GM19463 (cell line): ENCODE measurements around the gene UHMK1.
"Not testable (repeated sequence)": the region's sequence is repeated elsewhere in the genome, so short reads cannot be mapped to it uniquely, and the experiment has no call there.

ENCODE experiments used
- ATAC-seq: cut with Tn5 transposase; IDR thresholded peaks from one replicate; pipeline ENCODE4 v1.9.1; 2021; ENCODE audit warnings: mild to moderate bottlenecking, moderate library complexity; ENCODE audit not compliant: unreplicated experiment

Gene UHMK1, protein sequence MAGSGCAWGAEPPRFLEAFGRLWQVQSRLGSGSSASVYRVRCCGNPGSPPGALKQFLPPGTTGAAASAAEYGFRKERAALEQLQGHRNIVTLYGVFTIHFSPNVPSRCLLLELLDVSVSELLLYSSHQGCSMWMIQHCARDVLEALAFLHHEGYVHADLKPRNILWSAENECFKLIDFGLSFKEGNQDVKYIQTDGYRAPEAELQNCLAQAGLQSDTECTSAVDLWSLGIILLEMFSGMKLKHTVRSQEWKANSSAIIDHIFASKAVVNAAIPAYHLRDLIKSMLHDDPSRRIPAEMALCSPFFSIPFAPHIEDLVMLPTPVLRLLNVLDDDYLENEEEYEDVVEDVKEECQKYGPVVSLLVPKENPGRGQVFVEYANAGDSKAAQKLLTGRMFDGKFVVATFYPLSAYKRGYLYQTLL

DNA sequence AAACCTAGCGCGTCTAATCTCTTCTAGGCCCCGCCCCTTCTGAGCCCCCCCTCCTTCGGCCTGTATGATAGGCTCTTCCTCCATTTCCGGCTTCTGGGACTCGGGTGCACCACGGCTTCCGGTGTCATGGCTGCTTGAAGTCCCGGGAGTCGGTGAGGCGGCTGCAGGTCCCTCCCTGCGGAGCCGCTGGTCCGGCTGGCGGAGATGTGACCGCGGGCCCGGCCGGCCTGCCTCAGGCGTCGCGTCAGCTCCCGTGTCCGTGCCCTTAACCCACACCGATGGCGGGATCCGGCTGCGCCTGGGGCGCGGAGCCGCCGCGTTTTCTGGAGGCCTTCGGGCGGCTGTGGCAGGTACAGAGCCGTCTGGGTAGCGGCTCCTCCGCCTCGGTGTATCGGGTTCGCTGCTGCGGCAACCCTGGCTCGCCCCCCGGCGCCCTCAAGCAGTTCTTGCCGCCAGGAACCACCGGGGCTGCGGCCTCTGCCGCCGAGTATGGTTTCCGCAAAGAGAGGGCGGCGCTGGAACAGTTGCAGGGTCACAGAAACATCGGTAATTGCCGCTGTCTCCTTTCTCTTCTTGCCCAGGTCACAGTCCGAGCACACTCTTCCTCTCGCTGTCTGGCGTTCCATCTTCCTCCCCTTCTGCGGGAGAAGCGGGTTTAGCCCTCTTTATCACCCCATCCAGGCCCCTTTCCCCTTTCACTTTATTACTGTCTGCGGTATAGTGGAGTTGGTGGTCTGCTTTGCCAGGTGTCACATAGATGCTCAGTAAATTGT, at the start of gene UHMK1:
TSS of gene UHMK1 (plus strand) at position 96 of the 773 bp plus-strand sequence. CDS start at position 279, 183 bp downstream.
- peak; percentile 96 for ATAC-seq

DNA sequence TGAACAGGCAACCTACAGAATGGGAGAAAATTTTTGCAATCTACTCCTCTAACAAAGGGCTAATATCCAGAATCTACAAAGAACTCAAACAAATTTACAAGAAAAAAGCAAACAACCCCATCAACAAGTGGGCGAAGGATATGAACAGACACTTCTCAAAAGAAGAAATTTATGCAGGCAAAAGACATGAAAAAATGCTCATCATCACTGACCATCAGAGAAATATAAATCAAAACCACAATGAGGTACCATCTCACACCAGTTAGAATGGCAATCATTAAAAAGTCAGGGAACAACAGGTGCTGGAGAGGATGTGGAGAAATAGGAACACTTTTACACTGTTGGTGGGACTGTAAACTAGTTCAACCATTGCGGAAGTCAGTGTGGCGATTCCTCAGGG, 43.3 kb upstream of the UHMK1 start:
- not testable (repeated sequence) for ATAC-seq

DNA sequence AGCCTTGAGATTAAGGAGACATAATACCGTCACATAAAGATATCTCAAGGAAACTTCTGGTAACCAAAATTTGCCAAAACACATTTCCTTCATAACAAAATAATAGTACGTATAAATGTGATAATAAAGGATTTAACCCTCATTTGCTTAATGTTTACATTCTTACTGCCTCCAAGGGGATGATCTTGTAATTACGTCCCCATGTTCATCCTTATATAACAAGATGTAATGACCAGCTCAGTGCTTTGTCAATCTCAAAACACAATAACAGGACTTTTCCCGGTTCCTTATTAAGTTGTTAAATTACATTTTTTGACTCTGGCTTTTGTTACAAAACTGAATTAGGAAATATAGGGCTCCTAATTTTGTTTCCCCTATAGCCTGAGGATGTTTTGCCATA, 41.3 kb upstream of the UHMK1 start:
- ATAC-seq: no peak

DNA sequence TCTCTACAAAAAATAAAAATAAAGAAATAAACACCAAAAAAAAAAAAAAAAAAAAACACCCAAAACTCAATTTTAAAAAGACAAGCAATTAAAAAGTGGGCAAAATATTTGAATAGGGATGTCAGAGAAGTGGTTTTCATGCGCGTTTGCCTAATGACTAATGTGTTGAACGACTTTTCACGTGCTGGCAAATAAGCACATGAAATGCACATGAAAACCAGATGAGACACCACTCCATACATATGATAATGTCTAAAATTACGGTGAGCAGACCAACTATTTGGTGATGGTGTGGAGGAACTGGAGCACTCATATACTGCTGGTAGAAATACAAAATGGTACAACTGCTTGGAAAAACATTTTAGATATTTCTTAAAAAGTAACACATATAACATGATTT, 39.4 kb upstream of the UHMK1 start:
- ATAC-seq: no peak

DNA sequence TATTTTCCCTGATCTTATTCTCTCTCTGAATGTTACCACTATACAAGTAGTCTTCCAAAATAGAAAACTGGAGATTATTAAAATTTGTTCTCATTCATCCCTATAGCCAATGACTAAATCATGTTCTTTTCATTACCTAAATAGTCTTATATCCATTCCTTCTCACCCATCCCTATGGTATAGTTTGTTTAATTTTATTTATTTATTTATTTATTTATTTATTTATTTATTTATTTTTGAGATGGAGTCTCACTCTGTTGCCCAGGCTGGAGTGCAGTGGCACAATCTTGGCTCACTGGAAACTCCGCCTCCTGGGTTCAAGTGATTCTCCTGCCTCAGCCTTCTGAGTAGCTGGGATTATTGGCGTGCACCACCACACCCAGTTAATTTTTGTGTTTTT, 35.2 kb upstream of the UHMK1 start:
- not testable (repeated sequence) for ATAC-seq

DNA sequence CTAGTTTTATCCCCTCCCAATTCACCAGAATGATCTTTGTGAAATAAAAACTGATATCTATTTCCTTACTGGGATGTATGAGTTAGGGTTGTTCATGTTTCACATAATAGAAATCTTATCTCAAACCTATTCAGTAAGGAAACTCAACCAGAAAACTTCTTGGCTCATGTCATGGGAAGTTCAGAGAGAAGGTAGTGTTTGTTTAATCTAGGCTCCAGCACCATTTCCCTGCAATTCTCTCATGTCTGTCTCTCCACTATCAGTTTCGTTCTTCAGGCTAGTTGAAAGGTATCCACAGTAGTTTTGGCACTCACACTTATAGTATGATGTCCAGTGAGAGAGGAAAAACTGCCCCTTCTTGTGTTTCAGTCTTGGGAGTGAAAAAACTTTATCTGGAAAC, 34.6 kb upstream of the UHMK1 start:
- no peak for ATAC-seq

DNA sequence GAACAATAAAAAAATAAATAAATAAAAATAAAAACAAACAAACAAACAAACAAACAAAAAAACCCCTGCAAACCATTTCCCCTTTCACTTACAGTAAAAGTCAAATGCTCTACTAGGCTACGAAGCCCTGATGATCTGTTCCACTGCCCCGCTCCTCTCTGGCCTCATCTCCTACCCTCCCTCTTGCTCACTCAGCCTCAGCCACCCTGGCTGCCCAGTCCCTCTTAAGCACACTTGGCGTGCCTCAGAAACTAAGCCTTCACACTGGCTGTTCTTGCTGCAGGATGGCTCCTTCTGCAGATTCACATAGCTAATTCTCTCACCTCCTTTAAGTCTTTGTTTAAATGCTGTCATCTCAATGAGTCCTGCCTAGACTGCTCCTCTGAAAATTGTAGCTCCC, 30.8 kb upstream of the UHMK1 start:
- ATAC-seq: no peak

DNA sequence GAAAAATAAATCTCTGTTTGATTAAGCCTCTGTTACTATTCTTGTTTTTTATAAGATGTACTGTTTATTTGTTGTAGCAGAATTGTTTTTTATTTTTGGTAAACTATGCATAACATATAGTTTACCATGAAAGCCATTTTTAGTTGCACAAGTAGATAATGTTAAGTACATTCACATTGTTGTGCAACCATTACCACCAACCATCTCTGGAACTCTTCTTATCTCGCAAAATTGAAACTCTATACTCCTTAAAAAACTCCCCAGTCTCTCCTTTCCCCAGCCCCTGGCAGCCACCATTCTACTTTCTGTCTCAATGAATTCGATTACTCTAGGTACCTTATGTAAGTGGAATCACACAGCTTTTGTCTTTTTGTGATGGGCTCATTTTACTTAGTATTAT, 27.4 kb upstream of the UHMK1 start:
- ATAC-seq: no peak

DNA sequence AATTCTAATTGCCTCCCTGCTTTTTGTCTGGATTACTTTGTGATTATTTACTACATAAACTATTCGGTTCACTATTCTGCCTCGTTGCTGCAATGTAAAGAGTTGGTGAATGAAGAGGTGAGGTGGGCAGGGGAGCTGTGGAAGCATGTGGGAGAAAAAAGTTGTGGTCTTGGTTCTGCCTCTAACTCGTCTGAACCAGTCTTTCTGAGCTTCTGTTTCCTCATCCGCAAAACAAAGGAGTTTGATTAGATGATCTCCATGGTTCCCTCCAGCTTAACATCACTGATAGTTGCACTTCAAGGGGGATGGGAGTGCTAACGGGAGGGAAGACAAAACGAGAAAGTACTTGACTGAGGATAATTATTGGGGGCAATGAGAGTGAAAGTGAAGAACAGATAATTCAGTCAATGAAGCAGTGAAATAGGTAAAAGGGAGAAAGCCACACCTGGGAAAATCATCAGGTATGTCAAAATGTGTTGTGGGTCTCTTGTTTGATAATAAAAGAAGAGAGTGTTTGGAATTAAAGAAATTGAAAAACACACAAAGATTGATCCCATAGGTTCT, 26.2 kb upstream of the UHMK1 start:
- ATAC-seq: no peak

DNA sequence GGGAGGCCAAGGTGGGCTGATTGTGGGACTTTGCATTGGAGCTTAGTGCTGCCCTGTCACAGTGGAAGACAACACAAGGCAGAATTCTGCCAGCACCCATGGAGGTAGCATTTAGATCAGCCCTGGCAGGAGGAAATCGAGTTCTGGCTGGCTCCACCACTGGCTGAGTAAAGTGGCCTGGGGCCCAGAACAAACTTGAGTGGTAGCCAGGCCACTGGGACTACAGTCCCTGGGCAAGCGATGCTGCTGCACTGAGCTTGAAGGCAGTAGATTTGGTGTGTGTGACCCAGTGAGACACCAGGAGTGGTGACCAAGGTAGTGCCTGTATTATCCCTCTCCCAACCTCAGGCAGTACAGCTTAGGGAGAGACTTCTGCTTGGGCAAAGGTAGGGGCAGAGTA, 22.5 kb upstream of the UHMK1 start:
- no peak for ATAC-seq

DNA sequence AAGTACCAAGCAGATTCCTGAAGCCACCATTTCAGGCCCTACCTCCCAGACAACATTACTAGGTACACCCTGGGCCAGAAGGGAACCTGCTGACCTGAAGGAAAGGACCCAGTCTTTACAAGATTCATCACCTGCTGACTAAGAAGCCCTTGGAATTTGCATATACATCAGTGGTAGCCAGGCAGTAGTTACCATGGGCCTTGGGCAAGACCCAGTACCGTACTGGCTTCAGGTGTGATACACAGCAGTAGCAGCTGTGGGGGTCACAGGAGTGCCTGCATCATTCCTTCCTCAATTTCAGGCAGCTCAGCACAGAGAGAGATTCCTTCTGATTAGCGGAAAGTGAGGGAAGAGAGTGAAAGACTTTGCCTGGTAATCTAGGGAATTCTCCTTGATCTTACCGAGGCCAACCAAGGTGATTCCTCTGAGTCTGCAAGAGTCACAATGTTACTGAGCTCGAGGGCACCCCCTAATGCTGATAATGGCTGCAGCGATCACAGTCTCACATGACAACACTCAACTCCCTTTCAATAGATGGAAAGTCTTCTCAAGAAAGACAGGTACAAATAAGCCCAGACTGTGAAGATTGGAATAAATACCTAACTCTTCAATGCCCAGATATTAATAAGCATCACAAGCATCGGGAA, 22.0 kb upstream of the UHMK1 start:
- no peak for ATAC-seq

DNA sequence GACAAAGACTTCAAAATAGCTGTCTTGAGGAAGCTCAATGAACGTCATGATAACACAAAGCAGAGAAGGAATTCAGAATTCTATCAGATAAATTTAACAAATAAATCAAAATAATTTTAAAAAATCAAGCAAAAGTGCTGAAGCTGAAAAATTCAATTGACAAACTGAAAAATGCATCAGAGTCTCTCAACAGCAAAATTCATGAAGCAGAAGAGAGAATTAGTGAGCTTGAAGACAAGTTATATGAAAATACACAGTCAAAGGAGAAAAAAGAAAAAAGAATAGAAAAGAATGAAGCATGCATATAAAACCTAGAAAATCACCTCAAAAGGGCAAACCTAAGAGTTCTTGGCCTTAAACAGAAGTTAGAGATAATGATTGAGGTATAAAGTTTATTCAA, 21.0 kb upstream of the UHMK1 start:
- ATAC-seq: no peak

DNA sequence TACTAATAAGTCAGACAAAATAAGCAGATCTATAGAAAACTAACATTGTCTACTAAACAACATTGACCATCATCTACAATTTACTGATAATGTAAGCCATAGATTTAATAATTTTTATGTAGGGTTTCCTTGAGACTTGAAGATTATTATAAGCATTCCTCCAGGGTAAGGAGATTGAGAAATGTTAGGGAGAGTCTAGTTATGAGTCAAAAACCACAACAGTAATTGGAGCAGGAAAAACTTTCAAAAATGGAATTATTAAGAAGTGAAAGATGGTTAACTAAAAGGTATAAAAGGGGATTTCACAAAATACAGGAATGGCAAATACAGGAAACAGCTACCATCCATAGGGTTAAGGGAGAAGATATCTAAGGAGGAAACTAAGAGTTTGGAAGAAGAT, 12.4 kb upstream of the UHMK1 start:
- no peak for ATAC-seq

DNA sequence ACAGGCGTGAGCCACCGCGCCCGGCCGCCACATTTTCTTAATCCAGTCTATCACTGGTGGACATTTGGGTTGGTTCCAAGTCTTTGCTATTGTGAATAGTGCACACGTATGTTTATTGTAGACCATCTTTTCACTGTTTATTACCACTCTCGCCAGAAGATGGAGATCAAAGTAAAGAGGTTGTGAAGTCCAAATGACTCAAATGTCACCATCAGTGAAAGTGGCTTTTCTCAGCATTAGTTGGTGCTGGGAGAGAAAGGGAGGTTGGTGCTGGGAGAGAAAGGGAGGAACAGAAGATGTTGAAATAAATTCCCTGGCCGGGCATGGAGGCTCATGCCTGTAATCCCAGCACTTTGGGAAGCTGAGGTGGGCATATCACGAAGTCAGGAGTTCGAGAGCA, 10.4 kb upstream of the UHMK1 start:
- ATAC-seq: no peak

DNA sequence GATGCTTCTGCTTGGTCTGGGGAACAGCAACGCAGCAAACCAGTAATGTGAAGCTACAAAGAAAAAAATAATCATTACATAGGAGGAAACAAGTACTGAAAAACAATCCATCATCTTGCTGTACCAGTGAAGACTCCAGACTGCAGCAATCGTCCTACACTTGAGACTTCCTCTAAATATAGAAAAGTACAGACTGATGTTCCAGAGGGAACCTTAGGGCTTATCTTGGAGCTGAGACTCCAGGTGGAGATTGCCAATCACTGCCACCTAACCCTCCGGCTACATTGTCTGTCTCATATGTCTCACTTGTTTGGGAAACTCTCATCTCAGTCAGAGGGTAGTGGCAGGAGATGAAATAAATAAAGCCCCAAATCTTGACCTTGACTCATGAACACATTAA, 9.4 kb upstream of the UHMK1 start:
- ATAC-seq: no peak

DNA sequence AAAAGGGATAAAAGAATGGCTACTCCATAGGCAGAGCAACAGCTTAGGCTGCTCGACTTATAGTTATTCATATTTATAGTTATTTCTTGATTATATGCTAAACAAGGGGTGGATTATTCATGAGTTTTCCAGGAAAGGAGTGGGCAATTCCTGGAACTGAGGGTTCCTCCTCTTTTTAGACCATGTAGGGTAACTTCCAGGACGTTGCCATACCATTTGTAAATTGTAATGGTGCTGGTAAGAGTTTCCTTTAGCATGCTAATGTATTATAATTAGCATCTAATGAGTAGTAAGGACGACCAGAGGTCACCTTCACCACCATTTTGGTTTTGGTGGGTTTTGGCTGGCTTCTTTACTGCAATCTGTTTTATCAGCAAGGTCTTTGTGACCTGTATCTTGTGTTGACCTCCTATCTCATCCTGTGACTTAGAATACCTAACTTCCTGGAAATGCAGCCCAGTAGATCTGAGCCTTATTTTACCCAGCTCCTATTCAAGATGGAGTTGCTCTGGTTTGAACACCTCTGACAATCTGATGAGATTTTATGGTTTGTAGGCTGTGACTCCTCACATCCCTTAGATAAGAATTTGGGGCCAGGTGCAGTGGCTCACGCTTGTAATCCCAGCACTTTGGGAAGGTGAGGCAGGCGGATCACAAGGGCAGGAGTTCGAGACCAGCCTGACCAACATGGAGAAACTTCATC, 1.9 kb upstream of the UHMK1 start:
- not testable (repeated sequence) for ATAC-seq

DNA sequence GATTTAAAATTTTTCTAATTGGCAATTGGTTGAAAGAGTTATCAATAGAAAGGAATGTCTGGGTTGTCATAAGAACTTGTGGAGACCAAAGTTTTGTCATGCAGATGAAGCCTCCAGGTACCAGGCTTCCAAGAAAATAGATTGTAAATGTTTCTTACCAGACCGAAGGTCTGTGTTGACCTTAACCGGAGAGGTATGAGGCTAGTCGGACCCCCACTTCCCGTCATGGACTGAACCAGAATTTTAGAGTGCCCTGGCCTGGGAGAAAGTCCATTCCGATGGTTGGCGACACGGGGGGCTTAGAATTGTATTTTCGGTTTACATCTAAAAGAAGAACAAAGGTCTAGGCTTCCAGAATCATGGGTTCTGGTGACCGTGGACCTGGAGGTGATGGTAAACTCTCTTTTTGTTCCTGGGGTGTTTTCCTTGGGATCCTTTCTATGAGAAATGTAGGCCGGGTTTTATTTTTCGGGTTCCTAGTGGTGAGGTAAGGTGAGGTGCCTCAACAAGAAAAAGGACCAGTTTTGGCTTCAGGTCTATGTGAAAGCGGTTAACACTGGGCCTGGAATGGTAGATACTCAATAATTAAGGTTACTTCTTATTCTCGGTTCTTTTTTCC, 405 bp upstream of the UHMK1 start:
- no peak for ATAC-seq

DNA sequence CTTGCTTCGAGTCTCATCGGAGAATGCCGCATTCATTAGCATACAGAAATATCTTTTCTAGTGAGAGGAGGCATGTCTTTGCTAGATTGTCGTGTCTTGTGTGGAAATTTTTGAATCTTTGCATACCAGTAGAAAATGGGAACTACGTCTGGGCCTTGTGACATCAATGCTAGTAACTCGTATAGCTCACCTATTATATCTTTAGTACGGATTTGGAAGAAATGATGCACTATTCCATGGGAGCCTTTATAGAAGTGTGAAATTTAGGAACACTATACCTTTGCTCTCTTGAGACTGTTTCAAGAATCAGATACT, 835 bp downstream of the UHMK1 start:
- ATAC-seq: peak; percentile 8

DNA sequence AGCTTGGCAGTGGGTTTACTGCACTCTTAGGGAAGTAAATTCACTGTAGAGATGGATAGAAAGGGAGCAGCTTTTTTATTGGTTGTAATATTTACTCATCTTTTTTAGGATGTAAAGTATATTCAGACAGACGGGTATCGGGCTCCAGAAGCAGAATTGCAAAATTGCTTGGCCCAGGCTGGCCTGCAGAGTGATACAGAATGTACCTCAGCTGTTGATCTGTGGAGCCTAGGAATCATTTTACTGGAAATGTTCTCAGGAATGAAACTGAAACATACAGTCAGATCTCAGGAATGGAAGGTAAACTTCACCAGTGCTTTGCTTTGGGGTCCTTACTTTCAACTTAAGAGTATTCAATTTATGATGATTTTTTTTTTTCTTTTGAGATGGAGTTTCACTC, 3.2 kb downstream of the UHMK1 start:
- no peak for ATAC-seq

DNA sequence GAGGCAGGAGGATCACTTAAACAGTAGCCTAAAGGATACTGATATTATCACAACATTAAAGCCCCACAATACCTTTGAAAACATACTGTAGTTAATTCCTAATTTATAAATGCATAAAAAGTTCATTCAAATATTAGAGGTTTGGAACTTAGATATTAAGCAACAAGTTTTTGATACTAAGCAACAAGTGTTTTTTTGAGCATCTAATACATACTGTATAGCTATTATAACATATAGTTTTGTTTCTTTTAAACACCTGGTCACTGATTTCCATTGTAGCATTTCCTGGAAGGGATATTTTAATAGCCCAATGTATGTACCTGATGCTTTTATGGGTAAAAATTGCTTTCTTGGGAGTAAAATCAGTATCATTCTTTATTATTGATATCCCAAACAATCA, 4.5 kb downstream of the UHMK1 start:
- ATAC-seq: no peak

DNA sequence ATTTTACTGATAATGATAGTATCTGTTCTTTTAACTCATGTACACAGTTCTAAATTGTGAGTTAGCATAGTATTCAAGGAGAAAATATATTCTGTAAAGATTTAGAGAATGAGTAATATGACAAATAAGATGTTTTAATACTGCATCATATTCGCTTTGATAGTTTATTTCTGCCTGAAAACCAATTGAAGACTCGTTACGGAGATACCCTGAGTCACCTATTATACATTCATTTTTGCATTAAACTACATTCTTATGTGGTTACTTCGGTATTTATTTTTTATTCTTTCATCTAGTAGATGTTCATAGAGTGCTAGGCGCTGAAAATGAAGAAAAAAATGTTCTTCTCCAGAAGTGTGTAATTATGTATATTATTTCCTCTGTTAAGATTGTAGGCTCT, 5.3 kb downstream of the UHMK1 start:
- no peak for ATAC-seq
